DOHH2 (cell line): ENCODE measurements around the gene AQP9.

Source experiments
- CTCF ChIP-seq: fragments of 200-600 bp; sonication (generic); IDR thresholded peaks from one replicate; pipeline ENCODE4 v1.5.1; 2014; ENCODE audit warnings: antibody characterized with exemption, mild to moderate bottlenecking, low read depth, low read length; ENCODE audit not compliant: poor library complexity, severe bottlenecking
- EZH2phosphoT487 ChIP-seq: fragments of 200-600 bp; sonication (generic); IDR thresholded peaks from 2 replicates; pipeline ENCODE4 v1.6.1; 2017; ENCODE audit warnings: borderline replicate concordance, mild to moderate bottlenecking, antibody characterized with exemption, low read length, moderate library complexity, mixed read lengths

DNA sequence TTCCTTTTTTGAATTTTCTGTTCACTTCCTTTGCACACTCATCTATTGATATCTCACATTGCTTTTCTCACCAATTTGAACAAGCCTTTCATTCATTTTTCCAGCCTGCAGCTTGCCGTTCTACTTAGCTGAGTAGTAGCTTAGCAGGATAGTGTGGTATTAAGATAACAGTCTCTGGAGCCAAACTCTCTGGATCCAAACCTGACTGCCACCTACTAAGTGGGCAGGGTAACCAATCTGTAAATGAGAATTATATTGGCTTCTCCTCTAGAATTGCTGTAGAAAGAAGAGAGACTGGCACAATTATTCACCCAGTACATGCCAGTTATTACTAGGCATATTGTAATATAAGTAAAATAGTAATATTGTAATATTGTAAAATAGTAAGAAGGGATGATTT lies 40.5 kb downstream of the AQP9 start:
- TF ChIP-seq CTCF: no peak
- TF ChIP-seq EZH2phosphoT487: no peak
